ENCODE measurements around the gene KRTAP12-2.

Gene KRTAP12-2, protein sequence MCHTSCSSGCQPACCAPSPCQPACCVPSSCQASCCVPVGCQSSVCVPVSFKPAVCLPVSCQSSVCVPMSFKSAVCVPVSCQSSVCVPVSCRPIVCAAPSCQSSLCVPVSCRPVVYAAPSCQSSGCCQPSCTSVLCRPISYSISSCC

GRCh38 chr21:44666401-44667320 is at the start of gene KRTAP12-2:
Gene KRTAP12-2 (minus strand): TSS chr21:44666927. CDS start chr21:44666886, 41 bp downstream.
- no peak for DNase-seq (ENCODE audit: low spot score)

DNA sequence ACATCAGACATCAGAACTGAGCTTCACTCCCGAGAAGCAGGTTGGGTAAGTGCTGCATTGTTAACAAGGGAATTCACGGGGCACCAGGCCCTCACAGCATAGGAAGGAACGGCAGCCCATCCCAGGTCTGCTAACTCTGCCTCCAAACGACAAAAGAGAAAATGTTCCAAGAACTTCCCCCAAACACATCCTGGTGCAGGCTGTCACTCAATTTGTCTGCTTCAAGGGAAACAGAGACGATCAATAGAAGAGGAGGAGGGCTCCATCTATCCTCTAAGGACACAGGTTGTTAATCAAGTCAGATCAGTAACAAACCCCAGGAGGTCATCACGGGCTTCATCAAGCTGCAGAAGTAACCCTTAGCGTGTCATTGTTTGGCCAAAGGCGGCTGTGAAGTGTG is 48.2 kb upstream of the KRTAP12-2 start:
- DNase-seq (ENCODE audit: low spot score), result no peak

GRCh38 chr21:44713846-44714245 is 47.1 kb upstream of the KRTAP12-2 start:
- no peak for DNase-seq (ENCODE audit: low spot score)

GRCh38 chr21:44713130-44713529 is 46.4 kb upstream of the KRTAP12-2 start:
- no peak for DNase-seq (ENCODE audit: low spot score)

DNA sequence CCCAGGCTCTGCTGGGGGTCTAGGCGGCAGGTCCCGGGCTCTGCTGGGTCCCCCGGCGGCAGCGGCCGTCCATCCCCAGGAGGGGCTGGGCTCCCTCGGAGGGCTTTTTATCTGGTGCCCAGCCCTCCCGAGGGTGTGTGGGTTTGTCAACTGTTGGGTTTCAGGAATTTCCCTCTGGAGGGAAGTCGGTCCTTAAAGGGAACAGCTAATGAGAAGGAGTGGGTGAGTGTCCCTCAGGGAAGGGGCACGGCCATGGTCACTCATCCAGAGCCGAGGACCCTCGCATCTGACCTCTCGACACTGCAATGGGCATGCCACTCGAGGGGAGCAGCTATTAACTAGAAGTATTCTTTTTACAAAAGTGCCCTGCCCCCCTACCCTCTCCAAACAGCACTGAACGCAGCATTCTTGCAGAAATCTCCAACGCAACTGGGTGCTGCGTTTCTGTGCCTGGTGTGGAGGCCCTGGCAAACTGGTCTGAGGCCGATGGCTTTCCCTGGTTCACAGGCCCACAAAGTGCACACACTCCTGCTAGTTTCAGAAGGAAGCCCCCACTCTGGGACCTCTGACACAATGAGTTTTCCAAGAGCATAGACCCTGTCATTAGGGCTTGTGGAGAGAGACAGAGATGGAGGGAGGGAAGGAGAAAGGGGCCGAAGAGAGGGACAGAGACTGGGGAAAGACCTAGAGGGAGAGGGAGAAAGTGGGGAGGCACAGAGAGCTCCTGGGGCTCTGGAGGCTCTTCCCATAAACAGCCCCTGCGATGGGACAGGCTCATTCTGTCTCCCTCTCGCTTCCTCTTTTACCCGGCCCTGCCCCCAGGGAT is 45.7 kb upstream of the KRTAP12-2 start:
- peak; percentile 18 for DNase-seq (ENCODE audit: low spot score)

DNA sequence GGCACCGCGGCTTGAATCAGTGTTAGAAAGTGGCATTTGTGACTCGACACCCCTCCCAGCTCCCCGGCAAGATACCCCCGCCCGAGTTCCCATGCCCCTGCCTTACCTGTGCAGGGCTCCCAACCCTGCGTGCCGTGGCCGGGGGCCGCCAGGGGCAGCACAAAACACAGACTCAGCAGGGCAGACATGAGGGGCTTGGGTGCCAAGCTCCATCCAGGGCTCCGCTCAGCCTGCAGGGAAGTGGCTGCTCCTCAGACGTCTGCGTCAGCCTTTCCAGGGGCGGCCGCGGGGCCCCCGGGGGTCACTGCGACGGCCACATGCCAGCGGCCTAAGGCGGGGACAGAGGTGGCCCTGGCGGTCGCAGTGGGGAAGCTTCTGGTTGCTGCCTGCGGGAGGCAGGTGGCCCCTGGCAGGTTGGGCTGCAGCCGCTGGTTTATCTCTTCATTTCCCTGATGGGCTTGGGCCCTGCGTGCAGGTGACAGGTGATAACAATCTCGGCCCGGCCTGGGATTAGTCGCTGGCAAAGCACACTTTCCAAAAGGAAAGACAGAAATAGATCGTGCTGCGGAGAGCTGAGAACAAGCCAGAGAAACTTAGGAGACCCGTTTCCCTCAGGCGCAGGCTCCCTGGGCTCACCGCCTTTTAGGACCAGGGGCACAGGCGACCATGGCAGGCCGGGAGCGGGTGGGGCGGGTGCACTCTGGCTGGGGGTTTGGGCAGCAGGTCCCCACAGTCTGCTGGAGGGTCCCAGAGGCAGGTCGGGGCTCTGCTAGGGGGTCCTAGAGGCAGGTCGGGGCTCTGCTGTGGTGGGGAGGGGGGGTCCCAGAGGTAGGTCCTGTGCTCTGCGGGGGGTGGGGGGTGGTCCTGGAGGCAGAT is 44.8 kb upstream of the KRTAP12-2 start, which contains the start of gene TSPEAR:
Gene TSPEAR (minus strand): TSS at position 246 of the 876 bp plus-strand sequence. CDS start 58 bp downstream, at position 188.
- DNase-seq (ENCODE audit: low spot score), result peak; percentile 37

- peak; percentile 24 for DNase-seq (ENCODE audit: low spot score)
Measured at GRCh38 chr21:44710756-44711326, 44.1 kb upstream of the KRTAP12-2 start.

- DNase-seq (ENCODE audit: low spot score), result peak; percentile 23
Measured at GRCh38 chr21:44710294-44710665, 43.6 kb upstream of the KRTAP12-2 start.

DNA sequence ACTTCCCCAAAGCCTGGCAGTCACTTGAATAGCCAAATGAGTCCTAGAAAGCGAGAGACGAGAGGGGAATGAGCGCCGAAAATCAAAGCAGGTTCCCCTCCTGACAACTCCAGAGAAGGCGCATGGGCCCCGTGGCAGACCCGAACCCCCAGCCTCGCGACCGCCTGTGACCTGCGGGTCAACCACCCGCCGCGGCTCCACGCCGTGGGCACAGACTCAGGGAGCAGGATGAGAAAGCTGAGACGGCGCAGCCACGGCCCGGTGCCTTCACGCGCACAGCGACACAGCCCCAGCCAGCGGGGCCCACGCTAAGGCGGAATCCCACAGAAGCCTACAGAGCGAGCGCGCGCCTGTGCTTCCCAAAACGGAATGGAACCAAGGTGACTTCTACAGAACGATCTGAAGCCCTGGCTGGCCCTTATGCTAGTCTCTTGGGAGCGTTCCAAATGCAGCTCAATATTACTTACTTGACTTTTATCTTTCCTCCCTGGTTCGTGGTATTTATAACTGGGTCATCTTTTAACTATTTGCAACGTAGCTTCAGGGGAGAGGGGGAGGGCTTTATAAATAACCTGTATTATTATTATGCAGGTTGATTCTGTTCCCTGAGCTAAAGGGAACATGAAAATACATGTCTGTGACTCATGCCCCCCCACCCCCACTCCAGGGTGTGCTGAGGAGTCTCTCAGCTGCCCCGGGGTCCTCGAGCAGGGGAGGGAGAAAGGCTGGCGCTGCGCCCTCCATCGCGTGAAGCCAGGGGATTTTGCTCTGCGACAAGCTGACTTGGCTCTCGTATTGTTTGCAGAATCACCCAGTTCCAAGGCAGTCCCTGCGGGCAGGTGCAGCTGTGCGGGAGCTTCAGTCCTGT is 42.9 kb upstream of the KRTAP12-2 start:
- peak; percentile 45 for DNase-seq (ENCODE audit: low spot score)

- peak; percentile 33 for DNase-seq (ENCODE audit: low spot score)
Measured at GRCh38 chr21:44708866-44709425, 42.2 kb upstream of the KRTAP12-2 start.

DNA sequence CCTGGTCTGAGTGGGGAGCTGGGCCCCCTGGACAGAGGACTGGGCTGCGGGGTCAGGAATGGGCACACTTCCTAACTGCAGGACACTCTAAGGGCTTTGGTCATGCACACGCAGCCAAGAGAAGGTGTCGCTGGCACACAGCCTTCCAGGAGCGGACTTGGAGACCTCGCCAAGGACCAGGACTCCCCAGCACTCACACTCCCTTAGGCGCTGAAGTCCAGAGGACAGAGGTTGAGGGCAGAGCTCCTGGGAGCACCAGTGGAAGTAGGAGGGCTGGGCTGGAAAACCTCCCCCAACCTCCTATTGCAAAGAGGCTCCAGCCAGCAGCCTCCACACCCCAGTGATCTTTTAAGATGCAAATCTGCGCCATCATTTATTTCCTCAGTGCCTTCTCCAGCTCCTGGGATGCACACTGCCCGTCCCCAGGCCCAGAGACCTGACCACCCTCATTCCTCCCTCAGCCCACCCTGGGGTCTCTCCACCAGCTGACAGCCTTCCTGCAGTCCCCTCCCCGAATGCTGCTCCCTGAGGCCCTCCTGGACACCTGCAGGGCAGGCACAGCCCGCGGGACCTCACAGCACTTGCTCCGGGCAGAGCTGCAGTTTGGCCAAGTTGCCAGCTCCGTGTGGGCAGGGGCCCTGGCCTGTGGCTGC is 41.6 kb upstream of the KRTAP12-2 start:
- DNase-seq (ENCODE audit: low spot score), result peak; percentile 36

DNA sequence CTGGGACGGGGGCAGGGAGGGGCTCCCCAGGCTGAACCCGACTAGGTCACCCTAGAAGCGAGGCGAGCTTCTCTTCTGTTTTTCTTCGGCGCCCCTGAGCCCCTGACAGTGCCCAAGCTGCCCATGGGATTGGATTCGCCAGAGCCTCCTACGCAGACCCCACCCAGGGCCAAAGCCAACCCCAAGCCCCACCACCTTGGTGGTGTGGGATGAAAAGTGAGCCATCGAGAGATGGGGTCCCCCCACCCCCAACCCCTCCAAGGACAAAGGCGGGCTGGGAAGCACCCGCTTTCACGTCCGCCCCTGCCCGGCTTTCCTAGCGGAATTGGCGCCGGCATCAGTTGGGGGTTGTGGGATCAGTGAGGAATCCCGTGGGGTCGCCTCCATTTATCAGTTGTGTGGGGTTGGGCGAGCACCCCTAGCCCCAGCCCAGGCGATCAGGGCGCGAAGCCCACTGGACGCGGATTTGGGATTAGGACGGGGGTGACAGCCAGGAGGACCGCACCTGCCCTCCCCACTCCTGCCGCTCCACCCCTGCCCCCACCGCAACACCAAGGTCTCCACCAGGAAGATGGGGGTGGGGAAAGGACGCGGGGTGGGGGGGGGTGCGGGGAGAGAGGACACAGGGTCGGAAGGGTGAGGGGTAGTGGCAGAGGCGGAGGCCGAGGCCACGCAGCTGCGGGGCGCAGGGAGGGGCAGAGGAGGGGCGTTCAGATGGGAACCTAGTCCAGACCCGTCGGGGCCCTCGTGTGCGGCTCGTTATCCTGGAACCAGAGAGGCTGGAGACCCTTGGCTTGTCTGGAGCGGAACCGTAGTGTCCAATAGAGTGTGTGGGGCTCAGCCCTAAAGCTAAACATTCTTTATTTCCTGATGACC is 40.2 kb upstream of the KRTAP12-2 start:
- peak; percentile 27 for DNase-seq (ENCODE audit: low spot score)

DNA sequence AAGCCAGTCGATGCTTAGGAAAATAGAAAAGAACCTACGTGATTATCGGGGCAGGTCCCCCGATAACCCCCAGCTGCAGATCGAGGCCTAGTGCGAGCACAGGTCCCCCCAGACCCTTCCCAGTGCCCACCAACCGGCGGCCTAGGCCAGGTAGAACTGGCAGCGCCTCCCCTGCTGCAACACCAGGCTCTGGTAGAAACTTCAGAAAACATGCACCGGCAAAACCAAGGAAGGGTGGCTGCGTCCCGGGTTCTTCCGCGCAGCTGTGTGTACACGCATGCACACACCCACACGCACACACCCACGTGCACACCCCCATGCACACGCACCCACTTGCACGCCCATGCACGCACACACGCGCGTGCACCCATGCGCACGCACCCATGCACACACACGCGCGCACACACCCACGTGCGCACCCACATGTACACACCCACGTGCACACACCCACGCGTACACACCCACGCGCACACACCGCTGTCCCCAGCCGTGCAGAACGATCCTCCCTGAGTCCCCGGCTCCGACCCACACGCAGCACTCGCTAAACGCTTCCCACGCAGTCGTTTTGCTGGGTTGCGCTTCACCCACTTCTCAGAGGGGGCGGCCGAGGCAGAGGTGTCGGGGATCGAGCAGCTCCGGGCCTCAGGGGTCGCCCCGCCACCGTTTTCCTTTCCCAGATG is 39.4 kb upstream of the KRTAP12-2 start:
- peak; percentile 24 for DNase-seq (ENCODE audit: low spot score)

DNA sequence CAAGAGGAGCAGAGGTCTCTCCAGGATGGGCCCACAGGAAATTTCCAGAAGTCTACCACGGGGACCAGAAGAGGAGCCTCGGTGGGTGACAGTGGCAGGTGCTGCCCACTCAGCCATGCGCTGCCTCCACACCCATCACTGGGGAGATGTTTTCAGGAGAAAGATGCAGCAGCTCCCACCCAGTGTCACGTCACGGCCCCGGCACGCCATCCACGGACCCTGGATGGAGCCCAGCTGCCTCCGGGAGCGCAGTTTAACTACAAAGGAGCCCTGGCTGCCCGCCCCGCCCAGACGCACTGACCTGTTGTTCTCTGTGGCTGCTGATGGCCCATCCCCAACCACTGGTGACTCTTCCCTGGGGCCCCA is 37.9 kb upstream of the KRTAP12-2 start:
- peak; percentile 22 for DNase-seq (ENCODE audit: low spot score)

DNA sequence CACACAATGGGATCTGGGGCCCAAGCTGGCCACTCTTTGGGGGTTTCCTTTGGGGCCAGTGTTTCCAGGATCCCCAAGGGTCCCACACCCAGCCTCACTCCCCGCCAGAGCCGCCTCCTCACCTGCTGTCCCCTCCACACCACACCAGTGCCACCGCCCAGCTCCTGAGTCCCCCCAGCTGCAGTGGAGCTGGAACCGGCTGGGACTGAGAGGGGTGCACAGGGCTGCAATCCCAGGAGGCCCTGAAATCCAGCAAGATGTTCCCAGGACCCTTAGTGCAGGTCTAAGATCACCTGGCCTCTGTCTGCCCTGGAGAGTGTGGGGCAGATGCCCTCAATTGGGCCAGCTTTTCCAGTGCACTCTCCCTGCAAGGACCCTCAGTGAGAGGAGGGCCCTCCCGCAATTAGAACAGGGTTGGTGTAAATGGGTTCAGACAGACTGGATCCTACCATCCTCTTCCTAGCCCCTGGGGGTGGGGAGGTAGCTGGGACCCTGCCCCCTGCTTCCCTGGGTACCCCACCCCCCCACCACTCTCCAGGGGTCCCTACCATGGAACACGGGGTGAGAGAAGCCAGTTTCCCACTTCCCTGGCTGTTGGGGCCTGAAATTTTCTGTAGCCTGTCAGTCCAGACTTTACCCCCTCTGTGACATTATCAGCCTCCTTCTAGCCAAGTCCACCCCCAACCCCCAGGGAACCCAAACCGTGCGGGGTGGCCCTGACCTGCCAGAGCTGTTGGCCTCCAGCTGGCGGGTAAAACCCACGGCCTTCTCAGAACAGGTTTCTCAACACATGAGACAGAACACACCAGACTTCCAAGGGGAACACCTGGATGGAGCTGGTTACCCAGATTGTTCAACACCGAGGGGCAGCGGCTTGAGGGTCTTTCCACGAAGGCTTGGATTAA is 37.3 kb upstream of the KRTAP12-2 start:
- DNase-seq (ENCODE audit: low spot score), result no peak

DNA sequence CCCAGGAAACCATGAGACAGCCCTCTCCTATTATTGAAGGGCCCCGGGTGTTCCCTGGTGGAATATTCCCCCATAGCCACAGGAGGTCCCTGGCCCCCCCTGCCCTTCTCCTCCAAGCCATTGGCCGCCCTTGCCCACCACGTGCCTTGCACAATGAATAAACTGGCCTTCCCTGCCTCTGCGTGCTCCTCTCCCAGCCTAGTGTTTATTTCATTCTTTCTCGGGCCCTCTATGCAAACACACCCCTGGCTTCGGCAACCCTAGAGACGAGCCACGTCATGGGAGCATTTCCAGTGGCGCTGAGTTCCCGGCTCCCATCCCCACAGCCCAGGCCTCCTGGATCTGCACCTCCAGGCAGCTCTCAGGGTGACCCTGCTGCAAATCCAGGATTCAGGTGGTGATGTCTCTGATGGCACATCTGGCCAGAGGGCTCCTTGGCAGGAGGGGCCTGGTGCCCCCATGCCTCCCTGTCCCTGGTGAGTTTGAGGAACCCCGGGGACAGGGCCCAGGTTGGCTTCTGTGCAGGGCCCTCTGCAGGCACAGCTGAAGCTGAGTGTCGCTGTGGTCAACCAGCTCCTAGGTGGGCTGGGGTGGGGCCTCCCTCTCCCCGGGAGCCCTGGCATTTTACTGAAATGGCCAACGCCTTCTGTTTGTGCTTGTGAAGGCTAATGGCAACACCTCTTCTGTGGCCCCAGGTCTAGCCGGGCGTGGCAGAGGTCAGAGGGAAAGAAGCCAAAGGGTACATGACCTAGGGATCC is 36.4 kb upstream of the KRTAP12-2 start:
- peak; percentile 23 for DNase-seq (ENCODE audit: low spot score)
